GM12874 (cell line): Measurements from ENCODE around the gene SMIM7.

Experiments used
- CTCF ChIP-seq: IDR thresholded peaks from 2 replicates; pipeline ENCODE4 v1.5.1; 2011; ENCODE audit warnings: low read depth, mild to moderate bottlenecking, control low read depth, low read length, moderate library complexity; ENCODE audit not compliant: insufficient read depth

Gene SMIM7

GRCh38 chr19:16654140-16654539, 5.8 kb downstream of the SMIM7 start:
- TF ChIP-seq CTCF, result no peak

GRCh38 chr19:16652854-16653253, 7.1 kb downstream of the SMIM7 start:
- no peak for TF ChIP-seq CTCF

- TF ChIP-seq CTCF, result no peak
Observed at GRCh38 chr19:16650821-16651220, 9.1 kb downstream of the SMIM7 start.

GRCh38 chr19:16649734-16650133, 10.2 kb downstream of the SMIM7 start:
- no peak for TF ChIP-seq CTCF

GRCh38 chr19:16645140-16645539, 14.8 kb downstream of the SMIM7 start:
- no peak for TF ChIP-seq CTCF

GRCh38 chr19:16641695-16642094, 18.2 kb downstream of the SMIM7 start:
- no peak for TF ChIP-seq CTCF

- TF ChIP-seq CTCF, result no peak
Observed at GRCh38 chr19:16640951-16641350, 19.0 kb downstream of the SMIM7 start.

GRCh38 chr19:16638666-16639065, 21.3 kb downstream of the SMIM7 start:
- no peak for TF ChIP-seq CTCF
